ENCODE data around the gene CTAGE6.
"Not testable (repeated sequence)": the region's sequence is repeated elsewhere in the genome, so short reads cannot be mapped to it uniquely, and the experiment has no call there.

The CTAGE6 gene, protein sequence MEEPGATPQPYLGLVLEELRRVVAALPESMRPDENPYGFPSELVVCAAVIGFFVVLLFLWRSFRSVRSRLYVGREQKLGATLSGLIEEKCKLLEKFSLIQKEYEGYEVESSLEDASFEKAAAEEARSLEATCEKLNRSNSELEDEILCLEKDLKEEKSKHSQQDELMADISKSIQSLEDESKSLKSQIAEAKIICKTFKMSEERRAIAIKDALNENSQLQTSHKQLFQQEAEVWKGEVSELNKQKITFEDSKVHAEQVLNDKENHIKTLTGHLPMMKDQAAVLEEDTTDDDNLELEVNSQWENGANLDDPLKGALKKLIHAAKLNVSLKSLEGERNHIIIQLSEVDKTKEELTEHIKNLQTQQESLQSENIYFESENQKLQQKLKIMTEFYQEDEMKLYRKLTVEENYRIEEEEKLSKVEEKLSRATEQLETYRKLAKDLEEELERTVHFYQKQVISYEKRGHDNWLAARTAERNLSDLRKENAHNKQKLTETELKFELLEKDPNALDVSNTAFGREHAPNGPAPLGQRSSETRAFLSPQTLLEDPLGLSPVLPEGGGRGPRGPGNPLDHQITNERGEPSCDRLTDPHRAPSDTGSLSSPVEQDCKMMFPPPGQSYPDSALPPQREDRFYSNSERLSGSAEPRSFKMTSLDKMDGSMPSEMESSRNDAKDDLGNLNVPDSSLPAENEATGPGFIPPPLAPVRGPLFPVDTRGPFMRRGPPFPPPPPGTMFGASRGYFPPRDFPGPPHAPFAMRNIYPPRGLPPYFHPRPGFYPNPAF

GRCh38 chr7:143757596-143757995, at the start of gene CTAGE6:
Gene CTAGE6 (minus strand): TSS chr7:143757696. CDS start chr7:143757658, 38 bp downstream.
- not testable (repeated sequence) for ATAC-seq

DNA sequence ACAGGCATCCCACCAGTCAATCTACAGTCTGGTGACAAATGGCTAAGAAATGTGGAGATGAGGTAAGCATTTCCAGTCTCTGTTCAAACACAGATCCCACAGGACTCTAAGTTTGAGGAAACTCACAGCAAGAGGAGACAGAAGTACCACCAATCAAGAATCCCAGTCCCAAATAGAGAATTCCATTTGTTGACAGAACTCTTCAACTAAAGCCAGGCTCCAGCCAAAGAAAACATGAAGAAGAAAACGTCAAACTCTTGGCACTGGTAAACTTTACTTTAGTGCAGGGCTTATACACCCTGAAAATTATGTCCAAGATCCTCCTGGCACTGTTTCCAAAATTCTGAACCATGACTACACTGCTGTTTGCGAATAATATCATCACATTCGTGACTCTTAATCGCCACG, 49.2 kb upstream of the CTAGE6 start:
- ATAC-seq = not testable (repeated sequence)

DNA sequence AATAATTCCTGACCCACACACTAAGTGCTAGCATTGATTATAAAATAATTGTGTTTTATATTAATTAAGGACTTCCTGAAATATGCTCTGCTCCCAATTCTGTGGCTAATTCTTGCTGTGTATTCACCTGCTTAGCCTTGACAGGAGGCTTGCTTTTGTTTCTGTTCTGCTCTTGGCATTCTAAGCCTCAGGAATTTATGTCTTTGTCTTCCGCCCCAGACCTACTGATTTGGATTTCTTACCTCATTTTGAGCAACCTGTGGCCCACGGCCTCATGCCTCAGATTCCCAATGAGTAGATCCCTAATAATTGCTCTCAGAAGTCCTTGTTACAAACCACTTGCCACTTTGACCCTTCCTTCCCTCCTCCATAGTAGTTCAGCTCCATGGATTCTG, 40.4 kb upstream of the CTAGE6 start:
- not testable (repeated sequence) for ATAC-seq

DNA sequence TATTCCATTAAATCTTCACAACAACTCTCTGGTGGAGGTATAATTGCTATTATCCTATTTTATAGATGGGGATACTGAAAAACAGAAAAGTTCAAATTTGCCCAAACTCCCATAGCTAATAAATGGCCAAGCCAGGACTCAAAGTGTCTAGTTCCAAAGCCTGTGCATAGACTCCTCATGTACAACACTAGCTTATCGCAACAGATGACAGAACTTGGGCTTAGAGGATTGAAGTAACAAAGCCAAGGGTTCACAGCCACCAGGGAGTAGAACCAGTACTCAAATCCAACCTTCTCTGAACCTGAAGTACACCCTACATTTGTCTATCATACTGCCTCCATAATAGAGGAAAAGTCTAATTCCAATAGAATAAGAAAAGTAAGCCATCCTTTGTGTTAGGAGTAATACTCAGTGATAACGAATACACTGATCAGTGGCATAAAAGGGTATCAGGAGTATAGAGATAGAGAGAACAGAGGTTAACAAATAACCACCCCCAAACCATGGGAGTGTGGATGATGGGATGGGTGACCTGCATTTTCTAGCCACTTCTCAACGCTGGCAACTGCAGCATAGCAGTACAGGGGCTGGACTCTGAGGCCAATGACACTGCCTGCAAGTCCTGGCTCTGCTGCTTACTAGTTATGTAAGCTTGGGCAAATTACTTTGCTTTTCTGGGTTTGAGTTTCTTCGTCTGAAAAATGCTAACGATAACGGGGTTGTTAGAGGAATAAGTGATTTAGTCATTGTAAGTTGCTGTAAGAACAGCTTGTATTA, 39.8 kb upstream of the CTAGE6 start:
- not testable (repeated sequence) for ATAC-seq

GRCh38 chr7:143795653-143796052, 38.2 kb upstream of the CTAGE6 start:
- not testable (repeated sequence) for ATAC-seq

DNA sequence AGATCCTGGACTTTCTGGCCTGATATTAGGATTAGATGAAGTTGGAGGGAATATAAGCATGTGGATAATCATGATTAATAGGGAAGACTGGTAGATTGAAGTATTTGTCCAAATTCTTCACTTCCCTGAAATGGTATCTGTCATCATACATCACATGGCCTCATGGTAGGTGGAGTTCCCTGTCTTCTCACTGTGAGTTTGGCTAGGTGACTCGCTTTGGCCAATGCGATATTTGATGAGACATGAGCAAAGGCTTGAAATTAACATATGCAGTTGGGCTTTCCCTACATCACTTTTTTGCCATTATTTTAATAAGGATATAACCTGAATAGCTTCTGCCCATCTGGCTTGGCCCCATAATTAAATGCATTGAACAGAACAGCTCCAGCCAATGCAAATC, 35.1 kb upstream of the CTAGE6 start:
- ATAC-seq = peak; percentile 85 to 90

DNA sequence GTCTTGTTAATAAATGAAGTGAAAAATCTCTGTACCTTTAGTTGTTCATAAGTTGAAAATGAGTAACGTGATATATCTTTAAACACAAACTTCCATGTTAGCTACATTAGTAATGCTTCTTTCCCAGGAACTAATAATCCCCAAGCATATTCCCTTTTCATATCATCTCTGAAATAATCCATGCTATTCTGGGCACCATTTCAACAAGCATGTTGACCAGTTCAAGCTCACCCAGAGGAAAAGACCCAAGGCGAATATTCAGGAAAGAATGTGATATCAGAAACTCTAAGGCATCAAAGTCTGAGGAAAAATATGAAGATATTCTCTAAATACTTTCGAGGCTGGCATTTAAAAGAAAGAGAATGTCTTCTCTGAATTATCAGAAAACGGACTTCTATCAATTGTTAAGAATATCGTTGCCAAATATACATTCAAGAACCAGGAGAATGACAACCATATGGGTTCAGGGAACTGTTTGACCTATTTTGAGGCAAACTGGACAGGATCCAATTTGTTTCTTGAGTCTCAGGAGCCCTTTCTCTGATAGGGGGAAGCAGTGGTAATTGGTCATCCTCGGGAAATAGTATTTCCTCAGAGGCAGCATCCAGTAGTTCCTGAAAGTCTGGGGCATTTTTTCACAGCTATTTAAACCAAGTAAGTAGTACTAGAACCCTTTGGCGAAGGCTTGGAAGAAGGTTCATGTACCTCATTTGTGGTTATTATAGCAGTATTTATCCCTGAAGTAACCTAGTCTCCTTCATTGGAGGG, 28.1 kb upstream of the CTAGE6 start:
- ATAC-seq = not testable (repeated sequence)

- ATAC-seq = not testable (repeated sequence)
These were observed 22.1 kb upstream of the CTAGE6 start for GRCh38 chr7:143779591-143779990.

GRCh38 chr7:143772738-143773468, 15.4 kb upstream of the CTAGE6 start:
- ATAC-seq = not testable (repeated sequence)

DNA sequence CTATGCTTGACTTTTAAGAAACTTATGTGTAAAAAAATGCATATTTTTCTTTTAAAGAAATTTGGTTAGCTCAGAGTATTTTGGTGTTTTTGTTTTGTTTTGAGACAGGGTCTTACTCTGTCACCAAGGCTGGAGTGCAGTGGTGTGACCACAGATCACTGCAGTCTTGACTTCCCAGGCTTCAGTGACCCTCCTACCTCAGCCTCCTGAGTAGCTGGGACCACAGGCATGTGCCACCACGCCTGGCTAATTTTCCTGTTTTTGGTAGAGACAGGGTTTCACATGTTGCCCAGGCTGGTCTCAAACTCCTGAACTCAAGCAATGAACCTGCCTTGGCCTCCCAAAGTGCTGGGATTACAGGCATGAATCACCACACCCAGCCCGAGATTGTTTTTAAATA, 10.0 kb upstream of the CTAGE6 start:
- ATAC-seq = not testable (repeated sequence)

DNA sequence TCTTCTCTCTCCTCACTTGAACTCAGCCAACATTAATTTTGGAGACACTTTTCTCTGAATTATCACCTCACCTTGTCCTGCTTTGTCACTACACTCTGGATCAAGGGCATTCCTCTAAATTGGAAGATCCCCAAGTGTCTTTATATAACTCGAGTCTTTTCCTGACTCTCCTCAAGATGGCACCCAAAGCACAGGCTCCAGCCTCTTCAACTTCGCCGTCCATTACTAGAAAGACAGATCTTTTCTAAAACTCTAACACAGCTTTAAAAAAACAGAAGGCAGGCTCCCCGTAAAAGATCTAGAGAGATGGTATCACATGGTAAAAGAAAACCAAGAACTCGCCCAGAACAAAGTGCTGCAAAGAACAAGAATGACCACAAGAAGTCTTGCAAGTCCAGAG, 8.2 kb upstream of the CTAGE6 start:
- not testable (repeated sequence) for ATAC-seq

DNA sequence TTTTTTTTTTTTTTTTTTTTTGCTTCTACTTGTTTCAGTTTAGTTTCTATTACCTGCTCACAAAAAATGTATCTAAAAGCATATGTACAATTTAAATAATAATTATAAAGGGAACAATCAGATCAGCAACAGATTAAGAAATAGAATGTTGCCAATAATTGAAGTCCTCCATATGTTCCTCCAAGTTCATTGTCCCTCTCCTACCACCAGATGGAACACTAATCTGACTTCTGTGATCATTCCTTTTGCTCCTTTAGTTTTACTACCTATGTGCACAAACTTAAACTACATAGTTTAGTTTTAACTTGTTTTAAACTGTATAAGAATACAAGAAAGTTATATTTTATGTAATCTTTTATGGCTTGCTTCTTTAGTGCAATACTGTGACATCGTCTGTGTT, 5.6 kb upstream of the CTAGE6 start:
- not testable (repeated sequence) for ATAC-seq

GRCh38 chr7:143745340-143745739, 12.2 kb downstream of the CTAGE6 start:
- not testable (repeated sequence) for ATAC-seq

GRCh38 chr7:143737037-143737819, 20.3 kb downstream of the CTAGE6 start:
- peak; percentile 33 to 45 for ATAC-seq

- no peak for ATAC-seq
These were observed 21.5 kb downstream of the CTAGE6 start for GRCh38 chr7:143735962-143736361.

DNA sequence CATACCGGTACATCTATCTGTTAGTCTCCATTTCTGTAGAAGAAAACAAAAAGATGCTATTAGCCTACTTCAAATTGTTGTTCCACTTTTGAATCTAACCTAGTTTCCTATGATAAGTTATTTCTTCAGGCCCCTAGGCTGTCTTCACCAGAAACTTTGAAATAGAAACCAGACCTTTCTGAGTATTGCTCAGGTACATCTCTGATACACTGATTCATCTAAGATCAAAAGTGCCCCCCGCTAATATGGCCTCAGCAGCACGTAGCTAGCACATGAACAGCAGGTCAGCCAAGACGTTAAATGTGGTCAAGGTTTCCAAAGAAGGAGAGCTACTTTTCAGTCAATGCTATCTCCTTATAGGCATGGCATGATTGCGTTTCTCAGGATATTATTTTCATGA, 23.6 kb downstream of the CTAGE6 start:
- peak; percentile 87 to 89 for ATAC-seq

DNA sequence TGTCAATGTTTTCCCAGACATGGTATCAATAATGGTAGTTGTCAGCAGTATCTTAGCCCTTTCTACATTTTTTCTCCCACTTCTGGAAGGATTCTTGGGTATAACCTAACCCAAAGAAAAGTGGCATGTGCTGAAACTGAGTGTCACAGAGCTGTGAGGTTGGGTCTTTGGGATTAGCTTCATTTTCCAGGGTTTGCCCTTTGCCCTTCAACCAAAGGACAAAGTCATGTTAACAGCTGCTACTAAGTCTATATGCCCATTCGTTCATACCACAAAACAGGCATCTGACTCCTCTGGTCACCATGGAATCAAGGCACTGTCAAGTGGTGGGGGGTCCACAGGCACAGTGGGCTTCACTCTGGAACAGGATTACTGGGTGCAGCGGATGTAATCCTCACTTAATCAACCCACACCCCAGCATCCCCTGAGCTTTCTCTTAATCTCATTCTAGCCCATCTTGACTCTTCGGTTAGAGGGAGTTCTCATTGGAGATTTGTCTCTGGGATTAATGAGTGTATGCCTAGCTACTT, 29.1 kb downstream of the CTAGE6 start:
- no peak for ATAC-seq

DNA sequence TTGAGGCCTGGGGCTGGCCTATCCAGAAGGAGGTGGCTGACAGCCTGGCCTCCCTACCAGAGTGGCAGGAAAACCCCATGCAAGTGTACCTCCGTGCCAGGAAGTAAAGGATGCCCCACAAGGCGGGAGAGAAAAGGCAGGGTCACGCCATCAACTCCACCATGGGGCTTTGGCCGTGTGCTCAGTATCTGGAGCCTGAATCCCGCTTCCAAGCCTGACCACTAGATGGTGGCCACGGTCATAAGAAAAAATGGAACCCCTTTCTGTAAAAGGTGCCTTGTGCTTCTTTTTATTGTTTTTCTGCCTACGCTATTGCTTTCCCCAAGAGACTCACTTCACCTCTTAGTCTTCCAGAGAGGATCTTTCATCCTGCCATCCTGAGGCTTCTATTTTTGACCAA, 29.9 kb downstream of the CTAGE6 start:
- peak in 1 of 2 donors; percentile 41 for ATAC-seq

GRCh38 chr7:143726143-143726542, 31.4 kb downstream of the CTAGE6 start:
- ATAC-seq = not testable (repeated sequence)

GRCh38 chr7:143720335-143720734, 37.2 kb downstream of the CTAGE6 start:
- not testable (repeated sequence) for ATAC-seq

Measured in activated CD4-positive, CD25-positive, alpha-beta regulatory T cell treated with anti-CD3 and anti-CD28 coated beads, Interleukin-2, amount 50 U/mL, for 24 hours (primary cell).